ENCODE results near the gene RGPD3.
"Not testable (repeated sequence)": the region's sequence is repeated elsewhere in the genome, so short reads cannot be mapped to it uniquely, and the experiment has no call there.

The RGPD3 gene

DNA sequence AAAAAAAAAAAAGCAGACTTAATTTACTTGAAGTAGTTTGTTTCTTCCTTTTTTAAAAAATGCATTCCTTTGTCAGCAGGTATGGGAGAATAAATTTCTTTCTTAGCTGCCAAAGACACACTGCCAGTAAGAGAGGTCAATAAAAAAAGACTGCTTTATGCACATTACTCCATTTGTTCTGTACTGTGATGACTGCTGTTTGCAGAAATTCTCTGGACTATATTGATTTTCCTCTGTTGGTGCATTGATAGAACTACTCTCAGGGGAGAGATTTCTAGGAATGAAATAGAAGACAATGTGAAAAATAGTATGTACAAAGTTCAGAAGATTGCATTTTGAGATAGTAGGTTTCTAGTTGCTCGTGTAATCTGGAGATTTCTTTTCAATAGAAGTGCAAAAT lies 11.3 kb upstream of the RGPD3 start:
- DNase-seq: not testable (repeated sequence)

DNA sequence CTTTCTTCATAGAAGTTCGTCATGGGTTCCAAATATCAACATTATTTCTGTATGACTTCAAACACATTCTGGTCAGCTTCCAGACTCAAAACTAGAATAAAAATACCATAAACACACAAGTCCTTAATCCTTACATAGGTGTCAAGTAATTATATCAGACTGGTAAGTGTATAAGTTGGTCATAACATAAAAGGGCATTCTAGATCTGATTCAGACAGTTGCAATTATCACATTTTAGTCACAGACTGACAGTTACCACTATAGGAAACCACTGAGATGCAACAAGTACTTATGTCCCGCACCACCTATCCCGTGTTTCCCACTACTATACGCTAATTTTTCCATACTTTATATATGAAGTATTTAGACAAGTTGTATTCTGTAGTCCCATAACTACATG lies 9.4 kb upstream of the RGPD3 start:
- DNase-seq: not testable (repeated sequence)

DNA sequence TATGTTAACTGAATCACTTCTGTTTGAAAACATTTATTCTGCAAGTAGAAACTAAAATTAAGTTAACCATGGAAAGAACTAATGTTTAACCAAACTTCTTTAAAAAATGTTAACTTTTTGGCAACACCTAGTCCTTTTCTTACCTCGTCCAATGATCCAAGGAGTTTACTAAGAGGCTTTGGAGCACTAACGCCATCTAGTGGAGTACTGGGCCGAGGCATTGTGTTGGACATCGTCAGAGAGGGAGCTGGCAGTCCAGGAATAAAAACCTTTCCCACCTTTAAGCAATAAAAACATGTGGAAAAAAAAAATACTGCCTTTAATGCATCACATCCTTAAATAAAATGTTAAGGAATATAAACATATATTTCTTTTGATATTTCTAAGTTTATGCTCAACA lies 2.4 kb upstream of the RGPD3 start:
- DNase-seq: not testable (repeated sequence)

DNA sequence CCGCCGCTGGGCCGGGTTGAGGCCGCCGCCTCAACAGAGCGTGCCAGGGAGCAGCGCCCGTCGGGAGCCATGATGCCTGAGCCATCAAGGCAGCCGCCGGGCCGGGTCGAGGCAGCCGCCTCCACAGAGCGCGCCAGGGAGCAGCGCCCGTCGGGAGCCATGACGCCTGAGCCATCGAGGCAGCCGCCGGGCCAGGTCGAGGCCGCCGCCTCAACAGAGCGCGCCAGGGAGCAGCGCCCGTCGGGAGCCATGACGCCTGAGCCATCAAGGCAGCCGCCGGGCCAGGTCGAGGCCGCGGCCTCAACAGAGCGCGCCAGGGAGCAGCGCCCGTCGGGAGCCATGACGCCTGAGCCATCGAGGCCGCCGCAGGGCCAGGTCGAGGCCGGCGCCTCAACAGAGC lies 697 bp downstream of the RGPD3 start:
- DNase-seq: not testable (repeated sequence)

DNA sequence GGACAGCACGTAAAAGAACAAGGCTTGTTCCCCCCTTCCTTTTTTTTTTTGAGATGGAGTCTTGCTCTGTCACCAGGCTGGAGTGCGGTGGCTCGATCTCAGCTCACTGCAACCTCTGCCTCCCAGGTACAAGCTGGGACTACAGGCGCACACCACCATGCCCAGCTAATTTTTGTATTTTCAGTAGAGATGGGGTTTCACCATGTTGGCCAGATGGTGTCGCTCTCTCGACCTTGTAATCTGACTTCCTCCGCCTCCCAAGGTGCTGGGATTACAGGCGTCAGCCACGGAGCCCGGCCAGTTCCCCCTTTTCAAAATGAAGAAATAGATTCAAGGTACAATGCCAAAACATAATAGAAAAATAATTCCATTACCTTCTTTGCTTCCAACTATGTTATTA lies 6.3 kb downstream of the RGPD3 start:
- DNase-seq: not testable (repeated sequence)

DNA sequence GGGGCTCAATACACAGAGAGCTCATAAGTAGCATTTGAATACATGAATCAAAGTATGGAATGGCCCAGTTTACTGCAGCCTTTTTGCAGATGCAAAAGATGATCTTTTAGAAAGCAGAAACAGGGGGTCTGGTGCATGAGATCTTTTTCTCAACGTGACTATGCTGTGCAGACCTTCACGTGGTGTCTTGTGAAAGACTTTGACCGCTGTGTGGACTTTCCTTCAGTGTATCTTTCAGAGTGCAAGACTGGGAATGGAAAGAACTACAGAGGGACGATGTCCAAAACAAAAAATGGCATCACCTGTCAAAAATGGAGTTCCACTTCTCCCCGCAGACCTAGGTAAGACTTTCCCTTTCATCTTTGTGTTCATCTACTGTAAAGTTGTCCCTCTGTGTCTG lies 77.5 kb downstream of the RGPD3 start:
- not testable (repeated sequence) for DNase-seq

DNA sequence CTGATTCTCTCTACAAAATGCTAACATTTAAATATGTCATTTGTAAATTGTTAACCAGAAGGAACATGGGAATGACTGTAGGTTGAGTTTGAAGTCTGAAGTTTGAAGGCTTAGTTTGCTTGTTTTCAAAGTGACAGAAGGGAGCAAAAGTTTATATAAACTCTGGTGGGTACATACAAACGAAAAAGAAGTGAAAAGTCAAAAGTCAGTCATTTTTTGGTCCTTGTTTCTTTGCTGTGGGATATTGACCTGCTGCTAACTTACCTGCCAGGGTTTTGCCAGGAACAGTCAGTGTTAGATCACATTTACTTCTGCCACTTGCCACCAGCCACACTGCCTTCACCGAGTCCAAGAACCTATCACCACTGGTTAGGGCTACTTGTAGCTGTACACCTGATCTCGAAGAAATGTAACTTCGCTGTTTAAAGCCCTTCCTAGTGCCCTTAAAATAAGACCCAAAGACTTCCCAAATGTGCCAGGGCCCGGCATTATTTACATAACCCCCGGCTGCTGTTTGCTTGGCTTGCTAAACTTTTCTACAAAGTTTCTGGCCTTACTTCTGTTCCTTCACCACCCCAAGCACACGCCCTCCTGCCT lies 79.3 kb downstream of the RGPD3 start:
- DNase-seq: not testable (repeated sequence)

DNA sequence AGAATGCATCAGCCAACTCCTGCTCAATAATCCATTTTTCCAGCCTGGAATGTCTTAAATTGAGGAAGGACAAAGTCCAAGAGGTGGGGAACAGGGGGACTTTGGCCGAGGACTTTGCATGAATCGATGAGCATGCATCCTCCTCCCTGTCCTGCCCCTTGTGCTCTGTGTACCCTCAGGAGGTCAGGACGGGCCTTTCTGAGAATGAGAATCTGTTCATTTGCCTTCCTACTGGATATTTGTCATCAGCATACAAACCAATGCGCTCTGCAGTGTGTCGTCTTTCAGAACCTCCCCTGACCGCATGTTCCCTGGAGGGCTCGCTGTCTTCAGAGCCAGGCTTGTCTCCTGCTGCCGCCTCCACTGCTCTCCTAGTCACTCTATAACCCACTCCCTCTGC lies 83.7 kb downstream of the RGPD3 start:
- DNase-seq: not testable (repeated sequence)

DNA sequence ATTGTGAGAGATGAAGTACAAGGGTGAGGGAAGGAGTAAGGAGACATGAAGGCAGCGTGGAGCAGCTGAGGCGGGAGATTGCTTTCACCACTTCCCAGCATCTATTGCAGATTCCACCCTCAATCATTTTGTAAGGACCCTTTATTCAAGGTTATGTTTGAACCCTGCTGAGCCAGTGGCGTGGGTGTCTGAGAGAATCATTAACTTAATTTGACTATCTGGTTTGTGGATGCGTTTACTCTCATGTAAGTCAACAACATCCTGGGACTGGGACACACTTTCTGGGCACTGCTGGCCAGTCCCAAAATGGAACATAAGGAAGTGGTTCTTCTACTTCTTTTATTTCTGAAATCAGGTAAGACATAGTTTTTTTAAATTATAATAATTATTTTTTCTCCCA lies 86.3 kb downstream of the RGPD3 start:
- not testable (repeated sequence) for DNase-seq

DNA sequence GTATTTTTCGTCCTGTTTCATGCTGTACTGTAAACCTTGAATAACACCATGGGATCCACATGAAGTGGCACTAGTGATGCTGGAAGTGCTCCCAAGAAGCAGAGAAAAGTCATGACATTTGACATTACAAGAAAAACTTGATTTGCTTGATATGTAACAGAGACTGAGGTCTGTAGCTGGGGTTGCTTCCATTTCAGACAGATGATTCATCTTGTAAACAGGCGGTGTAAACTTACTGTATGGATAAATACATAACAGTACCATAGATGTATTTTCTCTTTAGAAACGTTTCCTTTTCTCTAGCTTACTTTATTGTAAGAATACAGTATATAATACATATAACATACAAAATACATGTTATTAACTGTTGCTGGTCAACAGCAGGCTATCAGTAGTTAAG lies 88.6 kb downstream of the RGPD3 start:
- not testable (repeated sequence) for DNase-seq

DNA sequence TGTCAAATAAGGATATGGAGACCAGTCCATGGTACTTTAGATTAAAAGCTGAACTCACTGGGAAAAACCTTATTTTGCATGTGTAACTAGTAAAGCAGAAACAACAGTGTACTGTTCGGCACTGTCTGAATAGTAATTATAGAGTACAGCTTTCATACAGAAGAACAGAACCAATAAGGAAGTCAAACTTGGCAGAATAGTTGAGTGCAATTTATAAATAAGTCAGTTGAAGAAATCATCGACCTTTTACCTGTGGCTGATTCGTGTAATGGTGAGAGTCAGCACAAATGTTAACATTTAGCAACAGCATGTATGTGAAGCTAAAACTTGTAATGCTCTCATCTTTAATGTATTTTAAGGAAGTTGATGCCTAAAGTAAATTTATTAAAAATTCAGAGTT lies 99.0 kb downstream of the RGPD3 start:
- DNase-seq: not testable (repeated sequence)

DNA sequence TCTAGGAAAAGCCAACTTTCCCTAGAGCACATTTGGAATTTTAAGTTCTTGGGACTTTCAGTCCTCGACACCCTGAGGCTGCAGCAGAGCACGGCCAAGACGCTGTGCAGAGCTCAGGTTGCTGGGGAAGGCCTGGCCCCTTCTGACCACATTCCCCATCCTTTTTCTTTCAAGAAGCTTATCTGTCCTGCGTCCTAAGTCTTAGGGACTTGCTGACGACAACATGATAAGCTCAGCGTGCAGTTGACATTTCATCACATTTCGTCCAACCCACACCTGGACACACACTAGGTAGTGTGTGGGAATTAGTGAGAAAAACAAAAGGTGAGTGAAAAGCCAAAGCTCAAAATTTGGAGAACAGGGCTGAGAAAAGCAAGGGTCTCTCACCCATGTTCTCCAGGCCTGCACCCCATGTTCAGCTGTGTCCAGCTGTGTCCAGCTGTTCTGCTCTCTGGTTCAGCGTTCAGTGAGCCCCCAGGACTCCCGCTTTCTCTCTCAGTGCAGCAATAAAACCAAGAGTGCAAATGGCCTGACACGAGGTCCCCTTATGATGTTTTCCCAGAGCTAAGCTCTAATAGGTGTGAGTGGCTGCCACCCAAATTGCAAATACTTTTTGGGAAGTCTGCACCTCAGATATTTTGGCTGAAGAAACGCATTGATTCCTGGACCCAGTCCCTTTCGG lies 101.9 kb downstream of the RGPD3 start:
- no peak for DNase-seq

DNA sequence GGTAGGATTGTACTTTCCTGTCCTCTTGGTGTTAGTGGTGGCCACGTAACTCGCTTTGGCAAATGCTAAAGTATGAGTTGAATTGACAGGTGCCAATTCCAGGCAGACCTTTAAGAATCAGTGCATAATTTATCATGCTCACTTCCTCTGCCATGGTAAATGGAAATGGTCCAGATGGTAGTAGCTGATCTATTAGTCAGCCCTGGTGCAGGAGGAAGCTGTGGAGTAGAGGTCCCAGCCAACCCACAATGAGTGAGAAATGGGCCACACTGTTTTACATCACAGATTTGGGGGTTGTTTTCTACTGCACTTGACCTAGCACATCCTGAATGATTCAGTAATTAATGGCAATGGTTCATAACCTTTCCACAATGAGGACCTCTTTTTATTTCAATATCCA lies 104.4 kb downstream of the RGPD3 start:
- no peak for DNase-seq

DNA sequence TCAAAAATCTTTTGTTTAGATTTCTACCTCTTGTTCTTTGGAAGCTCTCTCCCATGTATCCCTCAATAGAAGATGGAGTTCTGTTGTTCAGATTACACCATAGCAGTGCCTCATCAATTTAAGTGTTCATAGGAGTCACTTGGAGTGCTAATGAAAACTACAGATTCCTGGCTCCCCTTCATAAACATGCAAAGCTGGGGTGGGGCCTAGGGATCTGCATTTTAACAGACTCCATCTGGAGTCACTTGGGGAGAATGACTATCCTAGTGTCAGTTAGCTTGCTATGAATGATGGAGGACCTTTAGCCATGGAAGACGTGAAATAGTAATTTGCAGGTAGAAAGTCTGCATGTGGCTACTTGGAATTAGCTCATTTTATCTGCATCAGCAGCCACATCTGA lies 105.4 kb downstream of the RGPD3 start:
- no peak for DNase-seq

DNA sequence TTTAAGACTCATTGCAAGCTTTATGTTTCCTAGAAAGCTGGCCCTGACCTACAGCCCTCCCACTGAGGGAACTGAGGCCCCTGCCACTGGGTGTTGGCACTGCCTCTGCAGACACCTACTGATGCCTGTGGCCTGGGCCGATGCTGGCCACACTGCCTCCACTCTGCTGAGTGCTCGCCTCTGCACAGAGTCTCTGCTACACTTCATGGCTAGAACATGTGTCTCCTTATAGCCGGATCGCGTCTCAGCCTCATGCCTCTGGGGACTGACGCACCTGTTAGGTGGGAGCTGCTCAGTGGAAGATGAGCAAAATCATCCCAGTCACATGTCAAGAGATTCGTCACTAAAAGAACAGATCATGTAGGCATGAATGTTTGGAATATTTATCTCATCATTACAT lies 108.7 kb downstream of the RGPD3 start:
- no peak for DNase-seq

DNA sequence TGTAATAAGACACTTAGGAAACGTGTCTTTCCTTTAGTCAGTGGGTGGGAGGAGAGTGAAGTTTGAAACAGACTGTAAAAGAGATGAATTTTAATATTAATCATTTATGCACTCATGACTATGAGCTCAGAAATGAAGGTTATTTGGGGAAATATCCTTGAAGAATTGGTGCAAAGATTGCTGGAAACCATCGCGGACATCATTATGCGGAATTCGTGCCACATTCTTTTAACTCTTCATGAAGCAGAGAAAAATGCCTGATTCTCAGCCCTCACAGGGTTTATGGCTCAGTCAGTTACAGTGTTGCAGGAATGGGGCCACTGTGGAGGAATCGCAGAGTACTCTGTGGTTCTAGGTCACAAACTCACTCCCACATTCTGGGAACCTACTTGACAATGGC lies 109.7 kb downstream of the RGPD3 start:
- no peak for DNase-seq

DNA sequence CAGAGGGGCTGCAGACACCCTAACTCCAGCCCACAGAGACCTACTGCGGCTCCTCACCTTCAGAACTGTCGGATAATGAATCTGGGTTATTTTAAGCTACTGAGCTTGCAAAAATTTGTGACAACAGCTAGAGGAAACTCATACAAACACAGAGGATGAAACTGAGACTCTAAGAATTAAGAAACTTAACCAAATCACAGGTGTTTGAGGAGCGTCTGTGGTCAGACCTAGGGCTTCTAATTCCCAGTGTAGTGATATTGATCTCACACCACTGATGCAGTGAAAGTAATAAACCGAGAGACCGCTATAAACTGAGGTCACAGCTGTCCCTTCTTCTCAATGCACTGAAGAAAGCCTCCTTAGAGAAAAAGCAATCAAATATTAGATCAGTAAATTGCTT lies 110.1 kb downstream of the RGPD3 start:
- DNase-seq: no peak

DNA sequence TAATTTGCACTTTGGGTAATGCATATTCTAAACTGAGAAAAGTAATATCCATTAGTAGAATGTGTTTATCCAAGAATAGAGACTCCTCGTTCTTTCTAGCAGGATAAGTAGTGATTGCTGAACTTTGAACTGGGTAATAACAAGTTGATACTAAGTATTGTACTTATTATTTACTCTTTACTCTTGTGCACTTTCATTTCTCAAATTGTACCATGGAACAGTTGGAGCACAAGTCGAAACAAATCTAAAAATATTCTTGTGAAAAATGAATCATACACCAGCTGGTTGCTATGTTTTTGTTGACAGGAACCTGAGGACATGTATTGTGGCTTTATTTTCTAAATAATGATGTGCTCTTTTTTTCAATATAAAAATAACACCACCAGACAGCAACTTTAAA lies 111.9 kb downstream of the RGPD3 start:
- no peak for DNase-seq

DNA sequence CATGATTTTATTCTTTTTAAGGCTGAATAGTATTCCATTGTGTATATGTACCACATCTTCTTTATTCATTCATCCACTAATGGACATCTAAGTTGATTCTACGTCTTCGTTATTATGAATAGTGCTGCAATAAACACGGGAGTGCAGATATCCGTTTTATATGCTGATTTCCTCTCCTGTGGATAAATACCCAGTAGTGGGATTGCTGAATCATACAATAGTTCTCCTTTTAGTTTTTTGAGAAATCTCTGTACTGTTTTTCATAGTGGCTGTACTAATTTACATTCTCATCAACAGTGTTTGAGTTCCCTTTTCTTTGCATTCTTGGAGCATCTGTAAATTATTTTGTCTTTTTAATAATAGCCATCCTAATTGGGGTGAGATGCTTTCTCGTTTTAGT lies 114.5 kb downstream of the RGPD3 start:
- no peak for DNase-seq

DNA sequence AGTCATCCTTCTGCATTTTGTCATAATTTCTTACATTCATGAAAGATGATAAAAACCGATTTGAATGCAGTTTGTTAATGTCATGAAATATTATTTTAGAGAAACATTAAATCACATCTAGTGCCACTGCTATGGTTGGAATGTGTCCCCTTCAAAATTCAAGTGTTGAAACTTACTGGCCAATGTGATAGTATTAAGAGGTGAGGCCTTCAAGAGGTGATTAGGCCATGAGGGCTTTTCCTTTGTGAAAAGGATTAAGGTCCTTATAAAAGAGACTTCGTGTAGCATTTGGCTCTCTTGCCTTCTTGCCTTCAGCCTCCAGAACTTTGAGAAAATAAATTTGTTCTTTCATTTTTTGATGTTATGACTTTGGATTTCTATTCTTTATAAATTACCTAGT lies 117.2 kb downstream of the RGPD3 start:
- DNase-seq: no peak

DNA sequence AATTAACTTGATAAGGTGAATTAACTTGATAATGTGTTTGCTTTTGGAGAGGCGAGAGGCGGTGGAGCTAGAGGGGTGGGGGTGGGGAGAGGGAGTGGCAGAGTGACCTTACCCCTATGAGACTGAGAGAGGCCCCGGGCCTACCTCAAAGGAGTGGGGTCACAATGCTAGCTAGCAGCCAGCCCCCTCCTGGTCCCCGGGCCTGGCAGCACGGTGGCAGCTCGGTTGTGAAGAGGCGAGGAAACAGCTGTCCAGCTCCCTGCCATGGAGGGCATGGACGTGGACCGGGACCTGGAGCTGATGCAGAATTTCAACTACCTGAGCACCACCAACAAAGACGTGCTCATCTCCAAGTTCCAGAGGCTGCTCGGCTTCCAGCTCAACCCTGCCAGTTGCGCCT lies 123.9 kb downstream of the RGPD3 start:
- no peak for DNase-seq

DNA sequence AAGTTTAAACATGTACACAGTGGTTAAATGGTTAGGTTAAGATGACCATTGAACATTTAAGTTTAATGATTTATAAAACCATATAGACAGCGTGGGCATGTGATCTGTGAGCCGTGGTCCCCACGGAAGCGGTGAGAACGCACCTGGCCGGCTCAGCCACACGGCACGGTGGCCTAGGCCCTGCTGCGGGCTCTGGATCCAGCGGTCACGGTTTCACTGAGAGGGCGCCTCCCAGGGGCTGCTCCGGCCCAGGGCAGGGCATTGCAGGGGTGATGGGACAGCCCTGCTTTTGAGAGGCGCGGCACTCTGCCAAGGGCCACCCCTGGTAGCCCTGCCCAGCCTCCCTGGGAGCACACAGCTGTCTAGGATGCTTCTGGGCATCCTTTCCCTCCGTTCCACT lies 124.9 kb downstream of the RGPD3 start:
- no peak for DNase-seq

DNA sequence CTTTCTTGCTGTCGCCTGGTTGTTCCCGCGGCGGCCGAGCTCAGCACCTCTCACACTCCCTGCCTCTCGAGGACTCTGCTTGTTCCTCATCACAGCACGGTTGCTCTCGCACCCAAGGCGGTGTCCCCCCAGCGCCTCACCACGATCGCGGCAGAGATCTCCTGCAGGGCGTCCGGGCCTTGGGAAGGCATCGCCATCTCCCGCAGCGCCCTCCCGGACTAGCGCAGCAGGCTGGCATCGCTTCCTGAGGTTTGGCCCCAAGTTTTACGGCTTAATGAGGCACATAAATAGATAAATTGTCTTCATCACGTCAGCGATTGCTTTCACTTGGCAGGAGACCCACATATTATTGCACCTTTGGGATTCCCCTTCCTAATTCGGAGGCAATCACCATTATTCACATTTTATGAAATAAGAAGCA lies 125.4 kb downstream of the RGPD3 start:
- no peak for DNase-seq

DNA sequence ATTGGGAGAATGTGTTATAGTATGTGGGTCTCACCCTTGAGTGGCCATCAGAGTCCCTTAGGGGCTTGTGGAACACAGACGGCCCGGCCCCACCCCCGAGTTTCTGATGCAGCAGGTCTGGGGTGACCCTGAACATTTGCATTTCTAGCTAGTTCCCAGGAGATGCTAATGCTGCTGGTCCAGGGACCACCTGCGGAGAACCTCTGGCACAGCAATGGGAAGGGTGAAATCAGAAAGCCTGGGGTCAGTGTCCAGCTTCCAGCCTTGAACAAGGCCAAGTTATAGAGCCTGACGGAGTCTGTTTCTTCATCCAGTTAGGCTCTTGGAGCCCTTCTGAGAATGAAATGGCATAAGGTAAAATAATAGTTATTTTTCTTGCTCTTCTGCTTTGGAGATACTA lies 126.5 kb downstream of the RGPD3 start:
- no peak for DNase-seq
